HG03354 (cell line): ENCODE data around the gene KRR1.
A peak's percentile ranks its signal among the peaks of the same experiment; 100 is the strongest.

Experiments used
- ATAC-seq: cut with Tn5 transposase; IDR thresholded peaks from one replicate; pipeline ENCODE4 v1.9.1; 2021; ENCODE audit warnings: mild to moderate bottlenecking; ENCODE audit not compliant: unreplicated experiment, poor library complexity, severe bottlenecking

KRR1 gene

GRCh38 chr12:75511116-75512048 lies at the start of gene KRR1:
TSS of gene KRR1 (minus strand) at chr12:75511609. CDS start at chr12:75511597, 12 bp downstream.
- peak; percentile 97 for ATAC-seq

- ATAC-seq = no peak
Observed at GRCh38 chr12:75560167-75560566, 48.8 kb upstream of the KRR1 start.

- ATAC-seq = no peak
Observed at GRCh38 chr12:75558287-75558686, 46.9 kb upstream of the KRR1 start.

- no peak for ATAC-seq
Observed at GRCh38 chr12:75556311-75556899, 45.0 kb upstream of the KRR1 start.

GRCh38 chr12:75554556-75554880 lies 43.1 kb upstream of the KRR1 start:
- no peak for ATAC-seq

- no peak for ATAC-seq
Observed at GRCh38 chr12:75553836-75554555, 42.6 kb upstream of the KRR1 start.

GRCh38 chr12:75553398-75553797 lies 42.0 kb upstream of the KRR1 start:
- no peak for ATAC-seq

- no peak for ATAC-seq
Observed at GRCh38 chr12:75551477-75551876, 40.1 kb upstream of the KRR1 start.

- no peak for ATAC-seq
Observed at GRCh38 chr12:75550401-75551240, 39.2 kb upstream of the KRR1 start.

GRCh38 chr12:75549989-75550388 lies 38.6 kb upstream of the KRR1 start:
- ATAC-seq = no peak

GRCh38 chr12:75548879-75549278 lies 37.5 kb upstream of the KRR1 start:
- ATAC-seq = no peak

GRCh38 chr12:75545636-75546035 lies 34.2 kb upstream of the KRR1 start:
- no peak for ATAC-seq

GRCh38 chr12:75543529-75543928 lies 32.1 kb upstream of the KRR1 start:
- ATAC-seq = no peak

- ATAC-seq = no peak
Observed at GRCh38 chr12:75542942-75543341, 31.5 kb upstream of the KRR1 start.

GRCh38 chr12:75539889-75540288 lies 28.5 kb upstream of the KRR1 start:
- ATAC-seq = no peak

GRCh38 chr12:75533239-75533638 lies 21.8 kb upstream of the KRR1 start:
- no peak for ATAC-seq

- ATAC-seq = no peak
Observed at GRCh38 chr12:75529826-75530225, 18.4 kb upstream of the KRR1 start.

GRCh38 chr12:75529316-75529715 lies 17.9 kb upstream of the KRR1 start:
- ATAC-seq = no peak

- ATAC-seq = no peak
Observed at GRCh38 chr12:75528692-75529091, 17.3 kb upstream of the KRR1 start.

GRCh38 chr12:75528272-75528671 lies 16.9 kb upstream of the KRR1 start:
- no peak for ATAC-seq
